Measurements from ENCODE around the gene ZNF74.
"Not testable (repeated sequence)": the region's sequence is repeated elsewhere in the genome, so short reads cannot be mapped to it uniquely, and the experiment has no call there.

Gene ZNF74

DNA sequence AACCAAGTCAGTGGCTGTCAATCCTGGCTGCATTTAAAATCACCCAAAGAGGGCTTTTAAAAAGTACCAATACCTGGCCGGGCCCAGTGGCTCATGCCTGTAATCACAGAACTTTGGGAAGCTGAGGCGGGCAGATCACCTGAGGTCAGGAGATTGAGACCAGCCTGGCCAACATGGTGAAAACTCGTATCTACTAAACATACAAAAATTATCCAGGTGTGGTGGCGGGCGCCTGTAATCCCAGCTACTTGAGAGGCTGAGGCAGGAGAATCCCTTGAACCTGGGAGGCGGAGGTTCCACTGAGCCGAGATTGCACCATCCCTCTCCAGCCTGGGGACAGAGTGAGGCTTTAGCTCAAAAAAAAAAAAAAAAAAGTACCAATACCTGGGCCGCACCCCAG, 17.7 kb upstream of the ZNF74 start:
- not testable (repeated sequence) for DNase-seq (ENCODE audit: low read depth)

DNA sequence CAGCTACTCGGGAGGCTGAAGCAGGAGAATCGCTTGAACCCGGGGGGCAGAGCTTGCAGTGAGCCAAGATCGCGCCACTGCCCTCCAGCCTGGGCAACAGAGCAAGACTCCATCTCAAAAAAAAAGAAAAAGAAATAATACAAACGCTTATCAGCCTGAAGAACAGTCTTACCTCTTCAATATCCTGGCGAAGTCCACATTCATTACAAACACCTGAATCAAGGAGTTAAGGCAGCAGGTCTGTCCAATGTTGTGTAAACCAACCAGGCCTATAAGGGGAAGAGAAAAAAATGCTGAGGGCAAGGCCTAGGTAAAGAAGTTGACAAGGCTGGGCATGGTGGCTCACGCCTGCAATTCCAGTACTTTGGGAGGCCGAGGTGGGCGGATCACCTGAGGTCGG, 17.0 kb upstream of the ZNF74 start:
- DNase-seq (ENCODE audit: low read depth), result not testable (repeated sequence)

DNA sequence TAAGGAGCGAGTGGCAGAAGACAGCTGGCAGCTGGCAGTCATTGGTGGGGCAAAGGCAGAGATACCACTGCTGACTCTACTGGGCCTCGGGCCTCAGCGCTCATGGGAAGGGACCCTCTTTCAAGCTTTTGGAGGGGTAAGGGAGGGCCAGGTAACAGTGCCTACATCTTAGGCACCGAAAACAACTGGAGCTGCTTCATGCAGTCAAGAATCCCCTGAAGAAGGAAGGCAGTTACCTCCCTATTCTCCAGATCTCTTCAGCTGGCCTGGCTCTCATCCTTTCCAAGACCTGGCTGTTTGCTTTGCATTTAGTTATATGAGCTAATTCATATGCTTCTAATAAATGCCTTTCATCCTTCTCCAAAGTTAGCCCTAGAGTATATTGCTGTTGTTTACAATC, 15.8 kb upstream of the ZNF74 start:
- DNase-seq (ENCODE audit: low read depth), result no peak

DNA sequence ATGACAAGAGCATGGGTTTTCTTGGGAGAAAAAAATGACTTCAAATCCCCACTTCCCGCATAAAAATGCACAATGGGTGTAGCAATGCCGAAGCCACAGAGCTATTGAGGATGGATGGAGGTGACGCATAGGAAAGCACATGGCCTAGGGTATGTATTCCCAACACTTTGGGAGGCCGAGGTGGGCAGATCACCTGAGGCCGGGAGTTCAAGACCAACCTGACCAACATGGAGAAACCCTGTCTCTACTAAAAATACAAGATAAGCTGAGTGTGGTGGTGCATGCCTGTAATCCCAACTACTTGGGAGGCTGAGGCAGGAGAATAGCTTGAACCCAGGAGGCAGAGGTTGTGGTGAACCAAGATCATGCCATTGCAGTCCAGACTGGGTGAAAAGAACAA, 15.3 kb upstream of the ZNF74 start:
- DNase-seq (ENCODE audit: low read depth), result not testable (repeated sequence)

DNA sequence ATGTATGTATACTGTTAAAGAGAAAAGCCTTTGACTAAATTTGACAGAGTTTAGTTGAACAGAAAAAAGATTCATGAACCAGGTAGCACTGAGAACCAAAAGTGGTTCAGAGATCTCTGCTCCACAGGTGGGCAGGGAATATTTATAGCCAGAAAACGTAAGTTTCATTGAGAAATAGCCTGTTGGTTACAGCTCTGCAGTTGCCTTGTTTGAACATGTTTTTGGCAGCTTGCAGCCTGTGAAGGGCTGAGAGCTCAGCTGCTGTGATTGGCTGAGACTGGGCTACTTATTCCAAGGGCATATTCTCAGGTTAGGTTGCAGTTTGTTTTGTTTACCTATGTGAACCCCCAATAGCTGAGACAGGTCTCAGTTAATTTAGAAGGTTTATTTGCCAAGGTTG, 13.5 kb upstream of the ZNF74 start:
- DNase-seq (ENCODE audit: low read depth), result no peak

DNA sequence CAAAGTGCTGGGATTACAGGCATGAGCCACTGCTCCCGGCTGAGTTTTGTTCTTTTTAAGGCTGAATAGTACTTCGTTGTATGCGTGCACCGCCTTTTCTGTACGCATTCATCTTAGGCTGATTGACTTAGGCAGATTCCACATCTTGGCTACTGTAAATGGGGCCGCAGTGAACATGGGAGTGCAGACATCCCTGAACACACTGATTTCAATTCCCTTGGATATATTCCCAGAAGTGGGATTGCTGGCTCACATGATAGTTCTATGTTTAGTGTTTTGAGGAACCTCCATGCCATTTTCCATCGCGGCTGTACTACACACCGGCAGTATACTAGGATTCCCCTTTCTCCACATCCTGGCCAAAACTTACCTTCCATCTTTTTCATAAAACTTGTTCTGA, 10.4 kb upstream of the ZNF74 start:
- no peak for DNase-seq (ENCODE audit: low read depth)

DNA sequence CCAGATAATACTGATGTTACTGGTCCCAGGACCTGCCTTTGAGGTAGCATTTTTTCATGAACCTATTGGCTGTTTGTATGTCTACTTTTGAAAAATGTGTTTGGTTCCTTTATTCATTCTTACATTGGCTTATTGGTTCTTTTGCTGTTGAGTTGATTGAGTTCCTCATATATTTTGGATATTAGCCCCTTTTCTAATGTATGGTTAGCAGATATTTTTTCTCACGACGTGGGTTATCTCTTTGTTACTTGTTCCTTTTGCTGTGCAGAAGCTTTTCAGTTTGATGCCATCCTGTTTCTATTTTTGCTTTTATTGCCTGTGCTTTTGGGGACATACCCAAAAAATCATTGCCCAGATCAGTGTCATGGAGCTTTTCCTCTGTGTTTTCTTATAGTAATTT, 9.8 kb upstream of the ZNF74 start:
- no peak for DNase-seq (ENCODE audit: low read depth)

DNA sequence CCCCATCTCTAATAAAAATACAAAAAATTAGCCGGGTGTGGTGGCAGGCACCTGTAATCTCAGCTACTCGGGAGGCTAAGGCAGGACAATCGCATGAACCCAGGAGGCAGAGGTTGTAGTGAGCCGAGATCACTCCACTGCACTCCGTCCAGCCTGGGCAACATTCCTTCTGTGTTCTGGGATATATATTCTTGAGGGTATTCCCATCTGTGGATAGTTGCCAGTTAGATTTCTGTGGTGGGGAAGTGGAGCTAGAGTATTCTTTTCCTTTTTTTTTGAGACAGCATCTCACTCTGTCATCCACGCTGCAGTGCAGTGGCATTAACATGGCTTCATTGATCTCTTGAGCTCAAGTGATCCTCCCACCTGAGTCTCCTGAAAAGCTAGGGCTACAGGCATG, 9.1 kb upstream of the ZNF74 start:
- DNase-seq (ENCODE audit: low read depth), result no peak

DNA sequence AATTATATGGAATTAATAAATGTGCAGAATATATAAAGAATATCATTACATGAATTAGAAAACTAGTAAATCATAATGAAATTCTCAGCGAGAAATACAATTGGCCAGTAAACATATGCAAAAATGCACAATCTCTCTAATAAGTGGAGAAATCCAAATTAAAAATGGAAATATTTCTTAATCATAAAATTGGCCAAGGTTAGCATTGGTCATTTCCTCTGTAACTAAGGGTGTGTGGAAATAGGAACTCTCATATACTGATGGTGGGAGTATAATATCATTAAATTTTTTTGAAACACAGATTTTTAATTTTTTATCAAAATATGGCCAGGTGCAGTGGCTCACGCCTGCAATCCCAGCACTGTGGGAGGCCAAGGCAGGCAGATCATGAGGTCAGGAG, 7.6 kb upstream of the ZNF74 start:
- no peak for DNase-seq (ENCODE audit: low read depth)

DNA sequence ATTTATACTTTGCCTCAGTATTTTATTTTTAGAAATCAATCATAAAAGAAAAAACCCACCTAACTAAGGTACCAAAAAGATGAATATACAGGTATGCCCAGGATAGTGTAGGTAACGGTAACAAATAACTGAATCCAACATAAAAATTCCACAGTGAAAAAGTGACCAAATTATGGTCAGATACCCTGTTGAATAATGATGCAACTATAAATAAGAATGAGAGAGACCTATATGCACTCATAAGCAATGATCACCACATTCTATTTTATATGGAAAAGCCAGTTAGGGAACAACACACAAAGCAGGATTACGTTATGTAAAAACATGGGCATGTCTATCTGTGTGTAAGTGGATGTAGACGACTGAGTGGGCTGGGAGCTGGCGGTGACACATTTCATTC, 7.0 kb upstream of the ZNF74 start:
- DNase-seq (ENCODE audit: low read depth), result no peak

DNA sequence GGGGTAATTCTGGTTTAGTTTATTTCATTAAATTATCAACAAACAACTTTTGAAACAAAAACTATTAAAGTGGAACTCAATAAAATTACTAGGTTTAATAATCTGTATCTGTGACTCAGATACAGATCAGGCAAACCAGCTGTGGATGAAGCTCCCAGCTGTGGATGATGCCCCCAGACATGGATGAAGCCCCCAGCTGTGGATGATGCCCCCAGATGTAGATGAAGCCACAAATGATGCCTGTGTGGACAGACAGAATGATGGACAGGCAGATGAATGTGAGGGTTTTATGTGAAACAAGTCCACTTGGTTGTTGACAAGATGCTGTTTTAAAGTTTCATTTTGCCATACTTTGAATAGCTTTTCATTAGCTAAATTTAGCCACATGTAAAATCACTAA, 5.8 kb upstream of the ZNF74 start:
- no peak for DNase-seq (ENCODE audit: low read depth)

DNA sequence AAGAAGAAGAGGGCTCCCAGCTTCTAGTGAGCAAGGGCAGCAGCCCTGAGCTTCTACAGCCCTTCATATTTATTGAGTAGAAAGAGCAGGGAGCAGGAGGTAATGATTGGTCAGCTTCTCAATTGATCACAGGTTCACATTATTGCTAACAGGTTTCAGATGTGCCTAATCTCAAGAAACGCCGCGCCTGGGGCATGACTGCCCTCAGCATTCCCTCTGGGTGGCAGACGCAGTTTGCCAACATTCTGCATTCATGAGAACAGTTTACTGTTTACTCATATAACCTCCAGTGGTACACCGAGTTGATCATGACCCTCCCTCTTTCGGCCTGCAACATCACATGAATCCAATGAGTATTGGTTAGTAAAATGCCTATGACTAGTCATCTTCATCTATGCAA, 4.7 kb upstream of the ZNF74 start:
- no peak for DNase-seq (ENCODE audit: low read depth)

DNA sequence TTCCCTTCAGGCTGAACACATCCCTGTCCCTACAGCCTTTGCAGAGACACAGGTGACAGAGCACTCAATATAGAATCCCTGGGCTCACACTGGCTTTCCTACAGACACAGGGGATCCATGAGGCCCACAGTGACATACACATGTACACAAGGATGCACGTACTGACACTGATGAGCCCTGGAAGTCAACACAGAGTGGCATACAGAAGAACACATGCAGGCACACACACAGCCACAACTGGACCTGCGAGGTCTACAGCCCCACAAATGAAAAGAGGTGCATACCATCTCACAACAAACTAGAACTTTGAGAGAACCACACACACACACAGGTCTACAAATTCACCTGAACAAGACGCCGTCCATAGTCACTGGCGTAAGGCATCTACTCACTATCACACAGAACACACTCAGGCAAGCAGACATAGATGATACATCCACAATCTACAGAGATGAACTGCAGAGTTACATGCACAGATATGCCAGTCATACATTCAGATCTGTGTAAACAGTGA, 3.5 kb upstream of the ZNF74 start:
- DNase-seq (ENCODE audit: low read depth), result no peak

DNA sequence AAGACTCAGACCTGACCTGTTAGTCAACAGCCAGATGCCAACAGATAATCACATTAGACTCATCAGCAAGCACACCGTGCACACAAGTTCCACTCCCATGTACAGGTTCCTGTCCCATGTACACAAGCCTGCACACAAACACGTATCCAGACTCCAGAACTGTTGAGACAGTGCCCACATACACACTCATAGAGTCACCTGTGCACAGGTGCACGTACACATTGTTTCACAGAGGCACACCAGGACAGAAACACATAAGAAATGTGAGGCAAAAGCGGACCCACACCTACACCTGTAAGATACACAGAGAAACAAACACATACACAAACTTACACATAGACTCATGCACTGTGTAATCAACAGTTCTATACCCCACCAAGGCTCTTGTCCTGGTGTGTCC, 2.7 kb upstream of the ZNF74 start:
- no peak for DNase-seq (ENCODE audit: low read depth)

DNA sequence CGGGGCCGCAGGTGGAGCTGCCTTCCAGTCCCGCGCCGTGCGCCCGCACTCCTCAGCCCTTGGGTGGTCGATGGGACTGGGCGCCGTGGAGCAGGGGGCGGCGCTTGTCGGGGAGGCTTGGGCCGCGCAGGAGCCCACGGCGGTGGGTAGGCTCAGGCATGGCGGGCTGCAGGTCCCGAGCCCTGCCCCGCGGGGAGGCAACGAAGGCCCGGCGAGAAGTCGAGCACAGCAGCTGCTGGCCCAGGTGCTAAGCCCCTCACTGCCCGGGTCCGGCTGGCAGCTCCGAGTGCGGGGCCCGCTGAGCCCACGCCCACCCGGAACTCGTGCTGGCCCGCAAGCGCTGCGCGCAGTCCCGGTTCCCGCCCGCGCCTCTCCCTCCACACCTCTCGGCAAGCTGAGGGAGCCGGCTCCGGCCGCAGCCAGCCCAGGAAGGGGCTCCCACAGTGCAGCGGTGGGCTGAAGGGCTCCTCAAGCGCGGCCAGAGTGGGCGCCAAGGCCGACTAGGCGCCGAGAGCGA, 1.5 kb upstream of the ZNF74 start:
- DNase-seq (ENCODE audit: low read depth), result not testable (repeated sequence)

DNA sequence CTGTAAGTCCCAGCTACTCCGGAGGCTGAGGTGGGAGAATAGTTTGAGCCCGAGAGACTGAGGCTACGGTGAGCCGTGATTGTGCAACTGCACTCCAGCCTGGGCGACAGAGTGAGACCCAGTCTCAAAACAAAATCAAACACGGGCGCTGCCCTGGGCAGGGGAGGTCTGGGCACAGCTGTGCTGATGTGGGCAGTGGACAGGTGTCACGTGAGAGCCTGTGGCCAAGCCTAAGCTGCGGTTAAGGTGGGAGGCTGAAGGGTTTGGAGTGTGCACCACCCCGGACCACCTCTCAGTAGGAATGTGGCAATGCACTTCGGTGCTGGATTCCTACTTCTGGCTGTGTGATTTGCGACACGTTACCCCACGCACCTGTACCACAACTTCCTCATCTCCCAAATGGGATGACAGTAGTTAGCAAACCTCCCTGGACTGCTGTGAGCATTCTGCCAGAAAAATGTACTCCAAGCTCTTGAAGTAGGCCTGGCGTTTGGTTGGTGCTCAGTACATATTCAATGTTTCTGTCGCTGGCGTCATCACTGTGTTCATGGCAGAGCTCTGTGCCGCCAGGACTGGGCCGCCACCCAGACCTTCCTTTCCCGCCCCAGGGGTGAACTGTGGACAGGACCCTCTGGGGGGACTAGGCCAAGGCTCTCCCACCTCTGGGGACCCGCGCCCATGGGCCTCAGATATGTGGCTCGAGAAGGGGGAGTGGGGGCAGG, 807 bp upstream of the ZNF74 start:
- no peak for DNase-seq (ENCODE audit: low read depth)

DNA sequence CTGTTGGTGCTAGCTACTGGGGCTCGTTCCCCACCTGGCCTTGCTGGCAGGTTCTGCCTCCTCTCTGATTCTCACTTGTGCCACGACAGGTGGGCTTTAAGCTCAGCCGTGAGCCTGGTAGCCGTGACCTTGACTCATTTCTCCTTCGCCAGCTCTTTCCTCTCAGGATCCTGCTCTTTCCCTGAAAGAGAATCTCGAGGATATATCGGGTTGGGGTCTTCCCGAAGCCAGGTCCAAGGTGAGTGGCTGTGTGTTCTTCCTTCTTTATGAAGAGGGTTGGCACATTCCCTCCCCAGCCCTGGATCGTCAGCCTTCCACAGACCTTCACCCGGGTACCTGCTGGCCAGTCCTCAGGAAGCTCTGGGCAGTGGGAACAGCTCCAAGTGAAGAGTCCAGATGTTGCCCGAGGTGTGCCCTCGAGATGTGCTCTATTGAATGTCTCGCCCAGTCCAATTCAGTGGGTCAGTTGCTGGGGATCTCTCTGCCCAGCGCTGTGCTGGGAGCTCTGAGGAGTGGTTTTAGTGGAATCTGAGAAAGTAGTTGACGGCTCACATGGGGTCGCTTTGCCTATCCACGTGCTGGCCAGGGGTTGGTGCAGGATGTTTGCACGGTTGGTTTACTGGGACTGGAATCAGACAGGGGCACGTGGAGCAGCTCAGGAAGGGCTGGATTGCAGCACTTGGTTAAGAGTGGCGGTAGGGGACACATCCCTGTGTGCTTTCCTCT, 1.4 kb downstream of the ZNF74 start:
- no peak for DNase-seq (ENCODE audit: low read depth)

DNA sequence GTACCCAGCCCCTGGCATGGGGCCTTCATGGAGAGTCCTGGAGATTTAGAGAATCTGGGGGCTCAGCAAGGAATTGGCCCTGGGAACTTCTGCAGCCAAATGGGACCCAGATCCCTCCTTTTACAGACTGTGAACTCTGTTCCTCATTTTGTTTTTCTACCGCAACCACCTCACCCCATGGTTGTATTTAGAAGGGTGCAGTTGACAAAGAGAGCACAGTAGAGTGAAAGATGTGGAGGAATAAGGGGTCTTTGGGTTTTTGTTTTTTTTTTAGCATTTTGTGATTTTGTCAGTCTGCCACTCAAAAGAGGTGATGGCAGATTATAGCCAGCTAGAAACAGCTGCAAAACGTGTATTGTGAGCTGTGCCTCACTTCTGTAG, 1.9 kb downstream of the ZNF74 start:
- no peak for DNase-seq (ENCODE audit: low read depth)

DNA sequence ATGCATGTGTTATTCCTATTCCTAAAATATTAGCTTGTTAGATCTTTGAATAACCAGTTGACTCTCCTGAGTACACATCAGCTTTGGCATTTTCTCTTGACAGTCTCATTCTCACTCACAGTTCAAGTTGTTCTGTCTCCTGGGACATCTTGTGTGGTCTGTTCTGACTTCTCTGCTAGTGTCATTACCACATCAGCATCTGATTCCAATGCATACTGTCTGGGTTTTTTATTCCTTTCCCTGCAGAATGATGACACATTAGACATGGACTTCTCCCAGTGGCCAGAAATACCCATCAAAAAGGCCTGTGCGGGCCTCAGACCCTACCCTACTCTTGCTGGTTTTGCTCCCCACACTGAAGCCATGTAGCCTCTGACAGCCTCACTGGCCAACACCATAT, 2.7 kb downstream of the ZNF74 start:
- peak; percentile 64 for DNase-seq (ENCODE audit: low read depth)

DNA sequence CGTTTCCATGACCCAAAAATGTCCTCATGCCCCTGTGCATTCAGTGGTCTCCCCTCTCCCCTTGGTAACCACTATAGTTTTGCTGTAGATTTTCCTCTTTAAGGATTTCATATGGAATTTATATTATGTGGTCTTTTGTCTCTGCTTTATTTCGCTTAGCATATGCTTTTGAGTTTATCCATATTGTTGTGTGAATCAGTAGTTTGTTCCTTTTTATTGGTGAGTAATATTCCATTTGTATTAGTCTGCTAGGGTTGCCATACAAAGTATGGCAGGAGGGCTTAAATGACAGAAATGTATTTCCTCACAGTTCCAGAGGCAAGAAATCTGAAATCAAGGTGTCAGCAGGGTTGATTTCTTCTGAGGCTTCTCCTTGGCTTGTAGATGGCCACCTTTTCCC, 3.5 kb downstream of the ZNF74 start:
- no peak for DNase-seq (ENCODE audit: low read depth)

DNA sequence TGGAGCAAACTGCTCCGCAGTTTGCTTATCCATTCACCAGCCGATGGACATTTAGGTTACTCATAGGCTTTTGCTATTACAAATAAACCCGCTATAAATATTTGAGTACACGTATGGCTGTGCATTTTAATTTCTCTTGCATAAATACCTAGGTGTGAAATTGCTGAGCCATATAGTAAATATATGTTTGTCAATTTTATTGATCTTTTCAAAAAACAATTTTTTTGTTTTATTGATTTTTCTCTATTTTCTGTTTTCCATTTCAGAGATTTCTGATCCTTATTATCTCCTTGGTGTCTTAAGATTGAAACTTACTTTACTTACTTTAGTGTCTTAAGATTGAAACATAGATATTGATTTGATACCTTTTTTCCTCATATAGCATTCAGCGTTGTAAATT, 4.5 kb downstream of the ZNF74 start:
- DNase-seq (ENCODE audit: low read depth), result no peak

DNA sequence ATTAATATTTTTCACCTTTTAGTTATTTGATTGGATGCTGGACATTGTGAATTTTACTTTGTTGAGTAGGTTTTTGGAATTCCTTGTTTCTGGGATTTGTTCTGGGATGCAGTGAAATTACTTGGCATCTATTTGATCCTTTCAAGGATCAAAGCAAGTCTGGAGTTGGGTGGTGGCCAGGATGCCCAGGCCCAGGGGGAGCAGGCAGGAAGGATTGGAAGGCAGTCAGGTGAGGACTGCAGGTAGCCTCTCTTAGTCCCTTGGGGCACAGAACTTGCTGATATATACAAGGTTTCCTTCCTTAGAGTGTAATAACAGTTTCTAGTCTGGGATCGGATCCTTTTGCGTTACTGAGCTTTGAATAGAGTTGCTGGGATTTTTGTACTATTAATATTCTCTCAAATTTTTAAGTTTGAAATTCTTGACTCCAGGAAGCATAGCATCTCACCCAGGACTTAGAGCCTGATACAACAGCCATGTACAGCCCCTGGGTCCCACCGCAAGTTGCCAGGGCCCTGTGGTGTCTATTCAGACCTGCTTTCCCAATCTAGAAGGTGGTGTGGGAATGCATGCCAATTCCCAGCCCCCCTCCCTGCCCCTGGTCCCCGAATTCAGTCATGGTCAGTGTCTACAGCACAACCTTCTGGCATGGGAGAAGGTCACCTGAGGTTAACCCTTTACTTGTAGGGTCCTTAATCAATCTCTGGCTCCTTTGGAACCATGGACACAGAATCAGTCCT, 6.1 kb downstream of the ZNF74 start:
- DNase-seq (ENCODE audit: low read depth), result no peak
